ENCODE results near the gene POPDC3.
"Not testable (repeated sequence)": the region's sequence is repeated elsewhere in the genome, so short reads cannot be mapped to it uniquely, and the experiment has no call there.

Gene POPDC3

DNA sequence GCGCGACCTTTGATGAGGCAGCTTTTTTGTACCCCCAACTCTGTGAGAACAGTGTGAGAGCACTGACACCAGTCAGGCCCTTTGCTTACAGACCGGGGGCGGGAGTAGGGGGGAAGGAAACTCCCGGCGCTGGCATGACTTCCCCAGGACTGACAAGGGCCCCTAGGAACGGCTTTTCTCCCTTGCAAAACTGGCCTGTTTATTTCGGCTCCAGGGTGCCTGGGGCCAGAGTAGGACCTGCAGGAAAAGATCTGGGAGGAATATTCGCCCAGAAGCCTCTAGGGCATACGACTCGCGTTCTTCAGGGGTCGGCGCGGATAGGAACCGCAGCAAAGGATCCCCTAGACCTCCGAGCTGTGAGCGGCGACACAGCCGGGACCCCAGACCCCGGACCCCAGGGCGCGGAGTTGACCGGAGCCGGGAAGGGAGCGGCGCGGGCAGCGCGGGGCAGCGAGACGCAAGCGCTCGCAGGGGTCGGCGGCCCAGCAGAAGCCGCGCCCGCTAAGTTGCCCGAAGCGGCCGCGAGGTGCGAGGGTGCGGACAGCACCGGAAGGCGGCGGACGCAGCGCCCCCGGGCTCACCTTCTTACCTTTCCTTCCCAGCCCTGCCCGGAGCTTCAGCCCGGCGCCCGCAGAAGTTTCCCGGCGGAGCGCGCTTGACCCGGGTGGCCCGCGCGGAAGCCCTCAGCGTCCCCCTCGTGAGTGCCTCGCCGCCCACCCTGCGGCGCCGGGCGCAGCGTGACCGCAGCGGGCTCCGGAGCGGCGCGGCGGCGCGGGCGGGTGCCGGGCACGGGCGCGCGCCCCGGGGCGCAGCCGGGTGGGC is at the start of gene POPDC3:
TSS of gene POPDC3 (minus strand) at position 771 of the 822 bp plus-strand sequence. CDS start 18,105 bp downstream, outside the sequence.
- no peak for DNase-seq

DNA sequence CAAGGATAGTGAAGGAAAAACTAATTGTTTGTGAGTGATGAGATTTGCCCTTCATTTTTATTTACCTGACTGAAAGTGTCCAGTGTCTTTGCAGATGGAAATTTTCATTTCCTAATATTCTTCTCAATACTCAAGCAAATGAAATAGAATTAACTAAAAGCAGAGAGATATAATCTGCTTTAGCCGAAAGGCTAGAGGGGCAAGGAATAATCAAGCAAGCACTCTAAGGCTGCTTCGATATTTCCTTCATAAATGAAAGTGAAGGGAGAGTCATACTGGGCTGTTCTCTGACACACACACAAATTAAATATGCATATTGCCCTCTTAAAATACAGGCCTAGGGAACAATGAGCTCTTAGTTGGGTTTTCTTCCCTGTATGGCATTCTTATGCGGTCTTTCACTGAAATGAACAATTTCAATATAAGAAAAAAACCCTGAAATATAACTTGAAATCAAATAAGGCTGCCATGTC is 47.5 kb upstream of the POPDC3 start:
- no peak for DNase-seq

DNA sequence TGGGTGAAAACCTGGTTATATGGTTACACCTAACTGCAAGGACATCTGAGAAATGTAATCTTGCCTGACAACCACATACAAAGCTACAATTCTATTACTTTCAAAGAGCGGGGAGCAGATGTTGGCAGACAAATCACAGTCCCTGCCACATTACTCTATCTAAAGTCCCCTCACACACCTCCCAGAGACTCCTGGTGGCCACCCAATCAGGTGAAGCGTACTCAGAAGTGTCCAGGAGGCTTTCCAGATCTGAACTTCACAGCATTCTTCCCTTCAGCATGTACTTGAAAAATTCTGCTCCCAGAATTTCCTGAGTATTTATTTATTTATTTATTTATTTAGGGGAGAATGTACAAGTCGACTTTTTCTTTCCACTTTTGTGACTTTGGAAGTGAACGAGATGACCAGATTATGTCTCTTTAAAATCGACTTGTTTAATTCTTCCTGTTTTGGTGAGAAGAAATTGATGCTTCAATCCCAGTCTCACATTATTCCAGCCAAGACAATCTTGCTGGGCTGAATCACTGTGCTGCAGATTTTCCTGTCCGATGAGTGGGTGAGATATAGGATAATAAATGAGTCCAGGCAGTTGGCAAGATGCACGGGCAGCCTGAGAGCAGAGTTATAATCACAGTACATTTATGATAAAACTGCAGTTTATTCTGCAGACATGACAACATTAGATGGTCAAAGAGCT is 46.9 kb upstream of the POPDC3 start:
- no peak for DNase-seq

GRCh38 chr6:105223242-105223641 is 43.4 kb upstream of the POPDC3 start:
- no peak for DNase-seq

DNA sequence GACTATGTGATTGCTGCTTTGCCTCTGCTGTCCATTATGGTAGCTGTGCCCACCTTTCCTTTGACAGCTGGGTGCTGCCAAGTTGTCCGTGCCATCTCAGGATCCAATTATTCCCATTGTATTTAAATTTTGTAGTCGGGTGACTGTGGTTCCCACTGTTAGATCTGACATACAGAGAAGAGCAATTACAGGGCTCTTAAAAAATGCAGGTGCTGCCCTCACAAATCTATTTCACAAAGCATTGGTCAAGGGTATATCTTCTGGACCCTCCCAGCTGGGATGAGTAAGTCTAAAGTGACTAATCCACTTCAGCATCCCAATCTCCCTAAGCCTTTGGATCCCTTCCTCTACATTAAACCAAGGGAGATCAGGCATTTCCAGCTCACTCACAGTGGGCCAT is 41.4 kb upstream of the POPDC3 start:
- not testable (repeated sequence) for DNase-seq

GRCh38 chr6:105220186-105220585 is 40.4 kb upstream of the POPDC3 start:
- no peak for DNase-seq

DNA sequence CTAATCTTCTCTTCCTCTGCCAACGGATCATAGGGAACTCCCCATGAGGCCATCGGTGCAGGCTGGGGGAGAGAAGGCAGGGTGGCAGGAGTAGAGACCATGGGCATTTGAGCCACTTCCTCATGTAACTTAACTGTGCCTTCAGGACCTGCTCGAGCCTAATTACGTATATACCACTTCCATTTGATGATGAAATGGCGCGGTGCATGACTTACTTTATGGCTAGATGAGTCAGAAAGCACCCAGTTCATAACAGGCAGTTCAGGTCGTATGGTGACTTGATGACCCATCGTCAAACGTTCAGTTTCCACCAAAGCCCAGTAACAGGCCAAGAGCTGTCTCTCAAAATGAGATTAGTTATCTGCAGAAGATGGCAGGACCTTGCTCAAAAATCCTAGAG is 39.4 kb upstream of the POPDC3 start:
- not testable (repeated sequence) for DNase-seq

DNA sequence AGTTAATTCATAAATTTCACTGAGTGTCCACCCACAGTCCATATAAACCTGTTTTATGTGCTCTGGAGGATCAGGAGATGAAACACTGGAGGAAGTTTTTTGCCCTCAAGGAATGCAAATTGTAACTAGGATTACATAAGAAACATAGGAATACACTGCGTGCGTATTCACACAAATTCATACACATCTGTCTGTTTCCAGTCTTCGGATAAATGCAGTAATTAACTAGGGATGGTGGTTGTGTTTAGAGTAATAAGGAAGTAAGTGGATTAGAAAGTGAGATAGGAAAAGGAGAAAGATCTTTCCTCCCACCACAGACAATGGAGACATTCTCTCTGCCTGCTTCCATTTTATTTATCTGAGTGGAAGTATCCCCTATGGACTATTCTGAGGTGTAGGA is 35.7 kb upstream of the POPDC3 start:
- DNase-seq, result no peak

GRCh38 chr6:105214668-105215067 is 34.9 kb upstream of the POPDC3 start:
- no peak for DNase-seq

GRCh38 chr6:105213272-105213671 is 33.5 kb upstream of the POPDC3 start:
- no peak for DNase-seq

- DNase-seq, result no peak
Measured at GRCh38 chr6:105212587-105212986, 32.8 kb upstream of the POPDC3 start.

DNA sequence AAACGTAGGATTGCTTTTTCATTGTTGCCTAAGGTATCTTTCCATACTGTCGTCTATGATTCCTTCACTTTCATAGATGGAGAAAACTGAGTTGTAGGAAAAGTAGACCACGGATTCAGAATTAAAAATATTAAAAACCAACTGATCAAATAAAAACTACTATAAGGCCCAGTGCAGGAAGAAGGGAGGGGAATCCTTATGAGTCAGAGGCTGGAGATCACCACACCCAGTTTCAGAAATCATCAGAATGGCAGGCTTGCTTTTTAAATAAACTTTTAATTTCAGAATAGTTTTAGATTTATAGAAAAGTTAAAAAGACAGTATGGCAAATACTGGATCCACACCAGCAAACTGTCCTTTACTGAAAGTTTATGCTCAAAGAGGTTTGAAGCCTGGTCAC is 32.0 kb upstream of the POPDC3 start:
- DNase-seq, result no peak

GRCh38 chr6:105210932-105211531 is 31.2 kb upstream of the POPDC3 start:
- DNase-seq, result no peak

- no peak for DNase-seq
Measured at GRCh38 chr6:105209950-105210706, 30.3 kb upstream of the POPDC3 start.

- no peak for DNase-seq
Measured at GRCh38 chr6:105207524-105208269, 27.9 kb upstream of the POPDC3 start.

DNA sequence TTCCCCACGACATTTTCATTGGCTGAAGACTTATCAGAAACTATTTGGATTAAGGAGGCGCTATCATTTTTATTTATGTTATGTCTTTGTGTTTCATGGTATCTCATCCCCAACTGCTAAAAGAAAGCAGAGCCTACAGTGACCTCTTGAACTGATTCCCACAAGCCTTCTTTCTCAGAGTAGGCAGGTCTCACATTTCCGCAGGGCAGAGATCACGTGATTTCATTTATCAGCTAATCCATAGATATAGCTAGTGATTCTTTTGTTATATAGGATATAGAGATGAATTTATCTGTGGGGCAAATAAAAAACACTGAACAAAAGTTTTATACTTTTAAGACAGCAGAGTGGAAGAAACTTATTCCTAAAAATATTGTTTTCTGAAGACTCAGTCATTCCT is 25.0 kb upstream of the POPDC3 start:
- DNase-seq, result no peak

- DNase-seq, result no peak
Measured at GRCh38 chr6:105204331-105204730, 24.5 kb upstream of the POPDC3 start.

- DNase-seq, result no peak
Measured at GRCh38 chr6:105202486-105202885, 22.7 kb upstream of the POPDC3 start.

DNA sequence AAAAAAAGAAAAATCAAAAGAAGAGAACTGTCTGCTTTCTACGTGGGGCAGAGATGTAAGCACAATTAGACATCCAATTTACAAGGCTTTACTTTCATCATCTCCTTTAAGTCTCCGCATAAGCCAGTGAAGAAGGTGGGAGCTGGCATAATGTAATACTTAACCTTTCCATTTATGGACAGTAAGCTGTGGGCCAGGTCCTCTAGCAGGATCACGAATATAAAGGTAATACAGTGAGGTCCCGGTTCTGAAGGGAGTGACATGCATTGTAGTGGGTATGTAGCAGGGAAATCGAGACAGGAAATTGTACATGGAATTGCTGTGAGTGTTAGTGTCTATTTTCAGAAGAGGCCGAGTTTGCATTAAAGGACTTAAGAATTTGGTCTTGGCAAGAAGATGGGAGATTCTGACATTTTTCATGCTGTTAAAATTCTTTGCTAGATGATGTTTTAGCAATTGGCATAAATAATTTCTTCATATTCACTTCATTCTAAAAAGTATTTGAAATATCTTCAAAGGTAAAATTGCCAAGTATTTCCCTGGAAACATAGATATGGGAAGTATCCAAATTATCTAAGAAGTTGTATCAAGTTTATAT is 20.4 kb upstream of the POPDC3 start:
- DNase-seq, result no peak

DNA sequence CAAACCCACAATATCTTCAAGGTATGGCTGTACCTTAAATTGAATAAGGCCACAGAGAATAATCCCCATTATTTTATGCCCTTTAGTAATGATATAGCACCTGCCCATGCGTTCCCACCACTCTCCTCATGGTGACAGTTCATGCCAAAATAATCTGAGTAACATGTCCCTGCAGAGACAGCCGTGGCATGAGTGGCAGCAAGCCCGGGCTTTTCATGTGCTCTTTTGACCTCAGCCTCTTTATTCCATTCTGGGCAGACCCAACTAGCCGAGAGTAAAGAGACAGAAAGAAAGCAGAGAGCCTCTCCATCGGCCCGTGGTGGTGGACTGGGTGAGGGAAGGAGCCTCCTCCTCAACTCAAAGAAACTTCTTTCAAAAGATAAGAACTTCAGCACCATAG is 19.9 kb upstream of the POPDC3 start:
- DNase-seq, result no peak

DNA sequence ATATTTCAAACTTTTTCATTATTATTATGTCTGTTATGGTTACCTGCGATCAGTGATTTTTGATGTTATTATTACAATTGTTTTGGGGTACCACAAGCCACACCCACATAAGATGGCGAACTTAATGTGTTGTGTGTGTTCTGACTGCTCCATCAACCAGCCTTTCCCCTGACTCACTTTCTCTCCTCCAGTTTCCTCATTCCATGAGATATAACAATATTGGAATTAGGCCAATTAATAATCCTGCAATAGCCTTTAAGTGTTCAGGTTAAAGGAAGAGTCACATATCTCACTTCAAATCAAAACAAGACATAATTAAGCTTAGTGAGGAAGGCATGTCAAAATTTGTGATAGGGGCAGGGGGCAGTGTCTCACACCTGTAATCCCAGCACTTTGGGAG is 16.3 kb upstream of the POPDC3 start:
- no peak for DNase-seq

DNA sequence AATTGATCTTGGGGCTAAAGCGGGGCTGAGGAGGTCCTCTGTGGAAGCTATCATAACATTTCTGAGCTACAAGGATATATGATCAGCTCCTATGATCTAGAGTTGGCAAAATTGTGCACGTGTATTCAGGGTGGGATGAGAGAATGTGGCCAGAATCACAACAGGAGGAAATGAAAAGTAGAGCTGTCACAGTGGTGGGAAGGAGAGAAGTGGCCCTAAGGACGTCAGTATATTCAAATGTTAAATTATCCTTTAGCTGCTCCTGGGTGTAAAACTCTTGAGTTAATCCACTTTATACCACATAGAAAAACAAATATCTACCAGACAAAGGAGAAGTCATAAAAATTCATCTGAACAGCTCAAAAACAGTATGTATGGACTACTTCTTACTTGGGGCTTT is 14.8 kb upstream of the POPDC3 start:
- no peak for DNase-seq
